Gastrocnemius medialis (tissue), 4 donors: ENCODE results near the gene RABGAP1L.

Experiments used
- CTCF ChIP-seq, 5 experiments: fragments of 450-650 bp in 3 of 5; fragments of 200-600 bp in 2 of 5; sonication (generic) in 2 of 5; IDR thresholded peaks in 4 of 5; conservative IDR thresholded peaks in 1 of 5; 1 replicate in 4 of 5; 2 replicates in 1 of 5; pipeline ENCODE4 v1.5.1; 2016 to 2019; ENCODE audit warnings: antibody characterized with exemption in 5 of 5, mild to moderate bottlenecking in 3 of 5, moderate library complexity in 3 of 5
- POLR2A ChIP-seq, 2 donors: fragments of 450-650 bp; IDR thresholded peaks; one replicate each; pipeline ENCODE4 v1.6.1; 2017; ENCODE audit warnings: antibody characterized with exemption in 2 of 2, mild to moderate bottlenecking in 2 of 2, moderate library complexity in 2 of 2

- TF ChIP-seq CTCF (IDR thresholded peaks at IDR 0.05 in 4 of 5, conservative IDR thresholded peaks at IDR 0.05 in 1 of 5) (no peak), POLR2A (IDR thresholded peaks at IDR 0.05) (no peak)
These were observed 602.0 kb downstream of the RABGAP1L start for GRCh38 chr1:174761335-174761734.
